Iris pigment epithelial cell (primary cell): ENCODE data around the gene DTNB.
A peak's percentile ranks its signal among the peaks of the same experiment; 100 is the strongest.
"Not testable (repeated sequence)": the region's sequence is repeated elsewhere in the genome, so short reads cannot be mapped to it uniquely, and the experiment has no call there.

Experiments used
- DNase-seq: peaks from one replicate; pipeline ENCODE4 v3.0.0-alpha.2; 2011; ENCODE audit warnings: low read depth

Gene DTNB

GRCh38 chr2:25588576-25588975, 84.8 kb downstream of the DTNB start:
- DNase-seq = no peak

- peak; percentile 86 for DNase-seq
These were observed 86.0 kb downstream of the DTNB start for GRCh38 chr2:25587361-25587760.

- DNase-seq = peak; percentile 57
These were observed 86.6 kb downstream of the DTNB start for GRCh38 chr2:25586726-25587144.

- no peak for DNase-seq
These were observed 88.2 kb downstream of the DTNB start for GRCh38 chr2:25585189-25585588.

- no peak for DNase-seq
These were observed 91.1 kb downstream of the DTNB start for GRCh38 chr2:25582077-25582830.

GRCh38 chr2:25576596-25576995, 96.8 kb downstream of the DTNB start:
- no peak for DNase-seq

- no peak for DNase-seq
These were observed 100.7 kb downstream of the DTNB start for GRCh38 chr2:25572638-25573037.

GRCh38 chr2:25570161-25570845, 103.1 kb downstream of the DTNB start:
- DNase-seq = peak; percentile 30

GRCh38 chr2:25567406-25567805, 106.0 kb downstream of the DTNB start:
- DNase-seq = peak; percentile 55

GRCh38 chr2:25566694-25567093, 106.7 kb downstream of the DTNB start:
- peak; percentile 62 for DNase-seq

GRCh38 chr2:25566094-25566493, 107.3 kb downstream of the DTNB start:
- no peak for DNase-seq

GRCh38 chr2:25561136-25561850, 112.1 kb downstream of the DTNB start:
- DNase-seq = no peak

- no peak for DNase-seq
These were observed 114.2 kb downstream of the DTNB start for GRCh38 chr2:25559148-25559547.

- DNase-seq = peak; percentile 75
These were observed 115.1 kb downstream of the DTNB start for GRCh38 chr2:25558262-25558661.

- DNase-seq = no peak
These were observed 116.0 kb downstream of the DTNB start for GRCh38 chr2:25557179-25558036.

GRCh38 chr2:25552318-25552717, 121.1 kb downstream of the DTNB start:
- DNase-seq = no peak

- peak; percentile 28 for DNase-seq
These were observed 122.1 kb downstream of the DTNB start for GRCh38 chr2:25551316-25551715.

- DNase-seq = not testable (repeated sequence)
These were observed 123.8 kb downstream of the DTNB start for GRCh38 chr2:25549571-25549970.

- DNase-seq = no peak
These were observed 124.8 kb downstream of the DTNB start for GRCh38 chr2:25548601-25549000.

GRCh38 chr2:25546852-25547251, 126.5 kb downstream of the DTNB start:
- no peak for DNase-seq

GRCh38 chr2:25545899-25546298, 127.5 kb downstream of the DTNB start:
- DNase-seq = no peak

GRCh38 chr2:25544445-25544844, 128.9 kb downstream of the DTNB start:
- no peak for DNase-seq
